Neuronal stem cell (in vitro differentiated cells): Measurements from ENCODE around the gene OR10AD1.

Experiments used
- DNase-seq: peaks from one replicate; pipeline ENCODE4 v3.0.0-alpha.2; 2013; ENCODE audit warnings: low spot score
- H2AFZ ChIP-seq: one replicate; pipeline ENCODE4 v1.6.1; 2013; ENCODE audit warnings: mild to moderate bottlenecking, low read length, inconsistent platforms
- H2AK5ac ChIP-seq: 2 replicates; pipeline ENCODE4 v1.6.1; 2013; ENCODE audit warnings: low read depth, mild to moderate bottlenecking, inconsistent platforms, low read length, moderate library complexity, mixed read lengths
- H2BK120ac ChIP-seq: 2 replicates; pipeline ENCODE4 v1.6.1; 2013; ENCODE audit warnings: low read depth, mild to moderate bottlenecking, inconsistent platforms, low read length, moderate library complexity, mixed read lengths
- H2BK12ac ChIP-seq: one replicate; pipeline ENCODE4 v1.6.1; 2013; ENCODE audit warnings: low read length, inconsistent platforms
- H2BK15ac ChIP-seq: 2 replicates; pipeline ENCODE4 v1.6.1; 2013; ENCODE audit warnings: mild to moderate bottlenecking, low read length, inconsistent platforms, mixed read lengths
- H2BK5ac ChIP-seq: one replicate; pipeline ENCODE4 v1.6.1; 2013; ENCODE audit warnings: inconsistent platforms, mild to moderate bottlenecking, low read length, moderate library complexity
- H3K14ac ChIP-seq: one replicate; pipeline ENCODE4 v1.6.1; 2013; ENCODE audit warnings: low read length, inconsistent platforms
- H3K18ac ChIP-seq: 2 replicates; pipeline ENCODE4 v1.6.1; 2013; ENCODE audit warnings: low read length, inconsistent platforms
- H3K23ac ChIP-seq: 2 replicates; pipeline ENCODE4 v1.6.1; 2013; ENCODE audit warnings: low read depth, mild to moderate bottlenecking, mixed read lengths, low read length, inconsistent platforms; ENCODE audit not compliant: poor library complexity
- H3K27ac ChIP-seq: replicated peaks from 3 replicates; pipeline ENCODE4 v1.5.1; 2013; ENCODE audit warnings: low read length, inconsistent platforms
- H3K27me3 ChIP-seq, 3 experiments: 2 replicates each; pipeline ENCODE4 v1.6.1; 2013; ENCODE audit warnings: low read length in 3 of 3, mild to moderate bottlenecking in 2 of 3, inconsistent platforms in 1 of 3, low read depth in 1 of 3, mixed read lengths in 1 of 3, moderate library complexity in 1 of 3; ENCODE audit not compliant: control insufficient read depth in 3 of 3, insufficient read depth in 3 of 3
- H3K36me3 ChIP-seq, 2 donors: replicated peaks in 1 of 2; 2 replicates each; pipeline ENCODE4 v1.6.1; 2013; ENCODE audit warnings: low read length in 2 of 2; ENCODE audit not compliant: control insufficient read depth in 2 of 2, insufficient read depth in 2 of 2
- H3K4ac ChIP-seq: 2 replicates; pipeline ENCODE4 v1.6.1; 2013; ENCODE audit warnings: inconsistent platforms, mild to moderate bottlenecking, low read length, moderate library complexity
- H3K4me1 ChIP-seq, 2 donors: 1 replicate in 1 of 2; 2 replicates in 1 of 2; pipeline ENCODE4 v1.6.1; 2013; ENCODE audit warnings: low read length in 2 of 2, low read depth in 1 of 2; ENCODE audit not compliant: control insufficient read depth in 2 of 2, insufficient read depth in 1 of 2
- H3K4me2 ChIP-seq: one replicate; pipeline ENCODE4 v1.6.1; 2013; ENCODE audit warnings: mild to moderate bottlenecking, low read length, inconsistent platforms; ENCODE audit not compliant: insufficient read depth, poor library complexity, severe bottlenecking
- H3K4me3 ChIP-seq, 2 donors: 2 replicates each; pipeline ENCODE4 v1.5.1; 2013; ENCODE audit warnings: low read length in 2 of 2, mild to moderate bottlenecking in 2 of 2, inconsistent platforms in 1 of 2, moderate library complexity in 1 of 2
- H3K79me1 ChIP-seq: one replicate; pipeline ENCODE4 v1.6.1; 2013; ENCODE audit warnings: low read depth, mild to moderate bottlenecking, inconsistent platforms, low read length, moderate library complexity
- H3K9ac ChIP-seq: one replicate; pipeline ENCODE4 v1.6.1; 2013; ENCODE audit warnings: mild to moderate bottlenecking, low read depth, low read length, inconsistent platforms; ENCODE audit not compliant: poor library complexity
- H3K9me3 ChIP-seq, 2 donors: replicated peaks in 1 of 2; 2 replicates each; pipeline versions ENCODE3 to v1.6.1; 2013; ENCODE audit warnings: low read length in 2 of 2, mild to moderate bottlenecking in 2 of 2, inconsistent platforms in 1 of 2, low read depth in 1 of 2, mixed read lengths in 1 of 2, moderate library complexity in 1 of 2; ENCODE audit not compliant: control insufficient read depth in 2 of 2, insufficient read depth in 1 of 2
- H4K8ac ChIP-seq: one replicate; pipeline ENCODE4 v1.6.1; 2013; ENCODE audit warnings: low read depth, mild to moderate bottlenecking, inconsistent platforms, low read length, moderate library complexity
- H4K91ac ChIP-seq: one replicate; pipeline ENCODE4 v1.6.1; 2013; ENCODE audit warnings: low read length, low read depth, mild to moderate bottlenecking, inconsistent platforms; ENCODE audit not compliant: poor library complexity
- WGBS, 2 donors: extraction: QIAGEN DNeasy Blood & Tissue Kit; methylation state at CpG; one replicate each; pipeline ENCODE4 v1.1.7; 2013; ENCODE audit warnings: missing lambda C conversion rate in 2 of 2, mixed read lengths in 1 of 2; ENCODE audit not compliant: insufficient read length in 2 of 2, insufficient replicate concordance in 1 of 2; ENCODE audit errors: extremely low coverage in 2 of 2; 5-methylcytosine and 5-hydroxymethylcytosine counted together

Gene OR10AD1

DNA sequence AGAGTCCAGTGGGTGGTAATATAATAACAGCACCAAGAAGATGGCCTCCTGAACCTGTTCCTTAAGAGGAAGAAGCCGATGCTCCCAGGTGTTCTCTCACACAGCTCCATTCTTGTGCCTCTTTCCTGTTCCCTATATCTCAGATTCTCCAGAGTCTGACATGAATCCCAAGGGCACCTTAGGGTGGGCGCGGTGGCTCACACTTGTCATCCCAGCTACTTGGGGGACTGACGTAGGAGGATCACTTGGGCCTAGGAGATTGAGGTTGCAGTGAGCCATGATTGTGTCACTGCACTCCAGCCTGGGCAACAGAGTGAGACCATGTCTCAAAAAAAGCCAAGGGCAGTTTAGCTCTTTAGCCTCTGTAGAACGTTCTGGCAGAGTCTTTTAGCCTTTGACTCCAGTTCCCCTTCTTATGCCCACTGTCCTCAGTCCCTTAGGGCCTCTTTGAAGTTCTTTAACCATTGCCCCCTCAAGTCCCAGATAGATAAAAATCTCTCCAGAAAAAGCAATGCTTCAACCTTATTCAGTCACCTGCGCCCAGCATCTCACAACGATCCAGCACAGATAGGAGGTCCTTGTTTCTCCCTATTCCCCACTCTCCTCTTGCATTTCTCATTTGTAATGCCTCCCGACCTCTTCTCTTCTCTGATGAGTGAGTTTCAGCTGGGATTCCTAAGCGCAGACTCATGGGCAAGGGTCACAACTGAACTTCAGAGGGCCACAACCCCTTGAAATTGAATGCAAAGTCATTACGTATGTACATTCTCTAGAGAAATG is 15.0 kb downstream of the OR10AD1 start:
- H2BK120ac ChIP-seq, result no peak overlapping the region
- no peak overlapping the region for H3K9ac ChIP-seq
- no peak overlapping the region for H3K4me3 ChIP-seq
- H3K27me3 ChIP-seq, result peaks cover 0 to 21% (median 8%) of the 10 kb centered on the region in 3 experiments
- H3K18ac ChIP-seq, result no peak overlapping the region
- no peak overlapping the region for H2BK15ac ChIP-seq
- H3K27ac ChIP-seq, result no peak overlapping the region
- H4K8ac ChIP-seq, result no peak overlapping the region
- no peaks in the 10 kb centered on the region for H3K79me1 ChIP-seq
- WGBS, 2 donors, result no CpG with 5 or more reads among the region's 10 CpGs
- no peak overlapping the region for H2BK5ac ChIP-seq
- no peak overlapping the region for H2AK5ac ChIP-seq
- no peak overlapping the region for H2AFZ ChIP-seq
- no peak overlapping the region for H3K4me2 ChIP-seq
- H3K23ac ChIP-seq, result no peak overlapping the region
- peaks cover 0 to 2% of the 10 kb centered on the region in 2 donors for H3K9me3 ChIP-seq
- peaks cover 11 to 19% of the 10 kb centered on the region in 2 donors for H3K4me1 ChIP-seq
- DNase-seq, result no peak
- no peak overlapping the region for H3K14ac ChIP-seq
- H2BK12ac ChIP-seq, result no peak overlapping the region
- no peaks in the 10 kb centered on the region for H3K36me3 ChIP-seq
- no peak overlapping the region for H4K91ac ChIP-seq
- H3K4ac ChIP-seq, result no peak overlapping the region

DNA sequence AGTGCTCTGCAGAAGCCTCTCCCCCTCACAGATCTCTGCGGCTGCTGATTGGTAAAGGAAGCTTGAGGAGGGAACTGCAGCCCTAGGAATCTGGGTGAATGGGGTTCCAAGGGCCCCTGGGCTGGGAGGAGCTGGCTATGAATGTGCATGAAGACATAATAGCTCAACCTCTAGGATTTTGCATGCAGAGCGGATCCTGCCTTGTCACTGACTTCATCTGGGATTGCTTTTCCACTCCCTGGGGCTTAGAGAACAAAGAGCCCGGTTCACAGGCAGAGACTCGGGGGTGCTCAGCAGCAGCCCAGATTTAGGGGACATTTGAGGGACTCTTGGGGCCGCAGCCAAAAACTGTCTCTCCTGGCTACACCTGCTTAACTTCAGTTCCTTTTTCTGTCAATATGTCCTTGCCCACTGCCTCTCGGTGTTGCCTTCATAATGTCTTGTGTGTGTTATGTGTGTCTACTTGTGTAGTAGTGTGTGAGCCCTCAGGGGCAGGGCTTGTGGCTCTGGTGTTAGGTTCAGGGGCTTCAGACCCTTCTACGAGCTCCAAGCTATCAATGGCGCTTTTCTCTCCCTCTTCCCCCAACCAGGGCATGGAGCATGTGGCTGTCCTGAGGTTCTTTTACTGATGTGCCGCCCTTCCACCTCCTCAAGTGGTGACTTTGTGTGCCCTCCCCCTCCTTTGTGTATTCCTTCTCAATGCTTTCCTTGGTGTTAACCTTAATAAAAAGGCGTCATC is 17.7 kb downstream of the OR10AD1 start:
- H3K9me3 ChIP-seq, result no peaks in the 10 kb centered on the region
- H4K91ac ChIP-seq, result no peak overlapping the region
- H3K4me3 ChIP-seq, result peak overlapping the region in 1 of 2 donors; percentile 65
- H2AFZ ChIP-seq, result peak overlapping the region; percentile 93
- H2BK120ac ChIP-seq, result no peak overlapping the region
- peak overlapping the region; percentile 85 for H3K4me2 ChIP-seq
- WGBS, 2 donors, result no CpG with 5 or more reads among the region's 10 CpGs
- peaks cover 15 to 23% of the 10 kb centered on the region in 2 donors for H3K4me1 ChIP-seq
- no peak for DNase-seq
- no peak overlapping the region for H3K14ac ChIP-seq
- no peak overlapping the region for H2BK5ac ChIP-seq
- no peak overlapping the region for H3K23ac ChIP-seq
- H3K9ac ChIP-seq, result peak overlapping the region; percentile 56
- no peaks in the 10 kb centered on the region for H3K36me3 ChIP-seq
- H3K79me1 ChIP-seq, result no peaks in the 10 kb centered on the region
- H3K18ac ChIP-seq, result no peak overlapping the region
- H4K8ac ChIP-seq, result no peak overlapping the region
- no peak overlapping the region for H3K27ac ChIP-seq
- H3K4ac ChIP-seq, result no peak overlapping the region
- no peak overlapping the region for H2BK12ac ChIP-seq
- H2AK5ac ChIP-seq, result no peak overlapping the region
- H3K27me3 ChIP-seq, result peaks cover 0 to 21% (median 8%) of the 10 kb centered on the region in 3 experiments
- H2BK15ac ChIP-seq, result no peak overlapping the region

DNA sequence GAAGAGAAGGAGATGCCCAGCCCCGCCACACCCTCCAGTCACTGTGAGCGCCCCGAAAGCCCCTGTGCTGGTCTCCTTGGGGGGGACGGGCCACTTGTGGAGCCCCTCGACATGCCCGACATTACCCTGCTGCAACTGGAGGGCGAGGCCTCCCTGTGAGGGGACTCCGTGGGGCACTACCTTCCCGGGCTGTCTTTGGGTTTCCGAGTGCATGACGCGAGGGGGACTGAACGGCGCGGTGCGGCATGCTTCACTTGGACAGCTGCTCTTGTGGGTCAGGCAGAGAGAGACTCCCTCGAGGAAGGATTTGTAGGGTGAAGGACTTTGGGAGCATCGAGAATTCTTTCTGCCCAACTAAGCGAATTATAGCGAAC is 18.6 kb downstream of the OR10AD1 start:
- H4K8ac ChIP-seq, result no peak overlapping the region
- H3K4me1 ChIP-seq, result peaks cover 15 to 23% of the 10 kb centered on the region in 2 donors
- no peak overlapping the region for H2BK15ac ChIP-seq
- H3K4ac ChIP-seq, result no peak overlapping the region
- no peaks in the 10 kb centered on the region for H3K36me3 ChIP-seq
- peak overlapping the region; percentile 85 for H3K4me2 ChIP-seq
- H3K27ac ChIP-seq, result no peak overlapping the region
- no peak overlapping the region for H3K23ac ChIP-seq
- peaks cover 0 to 21% (median 8%) of the 10 kb centered on the region in 3 experiments for H3K27me3 ChIP-seq
- peak overlapping the region; percentile 65 to 95 for H3K4me3 ChIP-seq
- no CpG with 5 or more reads among the region's 20 CpGs for WGBS, 2 donors
- no peak overlapping the region for H4K91ac ChIP-seq
- H3K9ac ChIP-seq, result no peak overlapping the region
- peak overlapping the region; percentile 93 for H2AFZ ChIP-seq
- no peak for DNase-seq
- peak overlapping the region; percentile 63 for H3K18ac ChIP-seq
- H2BK5ac ChIP-seq, result no peak overlapping the region
- H3K14ac ChIP-seq, result peak overlapping the region; percentile 56
- no peak overlapping the region for H2BK12ac ChIP-seq
- peak overlapping the region; percentile 21 for H2AK5ac ChIP-seq
- H3K9me3 ChIP-seq, result no peaks in the 10 kb centered on the region
- H3K79me1 ChIP-seq, result no peaks in the 10 kb centered on the region
- H2BK120ac ChIP-seq, result peak overlapping the region; percentile 53
